Activated CD4-positive, alpha-beta memory T cell treated with anti-CD3 and anti-CD28 coated beads for 36 hours (primary cell): Measurements from ENCODE around the gene CREB1. TPM values are rescaled to one million over a fixed set of nuclear protein-coding genes. Genes with fewer than 3 reads are reported as not detected.
A peak's percentile ranks its signal among the peaks of the same experiment; 100 is the strongest.

Experiments
- CTCF ChIA-PET: fragments of 350-600 bp; sonication (Branson Sonifier 250); formaldehyde crosslinking; loops from one replicate; lab custom pipeline; 2021; ENCODE audit warnings: antibody characterized with exemption, inconsistent platforms; lab: Charles Lee
- POLR2A ChIA-PET: fragments of 350-600 bp; sonication (Branson Sonifier 250); formaldehyde crosslinking; loops from one replicate; lab custom pipeline; 2021; ENCODE audit warnings: antibody characterized with exemption; lab: Charles Lee
- DNase-seq: peaks from one replicate; pipeline ENCODE4 v3.0.0-alpha.2; 2020
- H3K27ac Mint-ChIP-seq: one replicate; pipeline ENCODE4 v1.8.0; 2021; ENCODE audit warnings: mixed read lengths
- H3K27me3 Mint-ChIP-seq: one replicate; pipeline ENCODE4 v1.8.0; 2021; ENCODE audit warnings: mixed read lengths
- H3K36me3 Mint-ChIP-seq: one replicate; pipeline ENCODE4 v1.8.0; 2021; ENCODE audit warnings: mixed read lengths
- H3K4me1 Mint-ChIP-seq: one replicate; pipeline ENCODE4 v1.8.0; 2021; ENCODE audit warnings: low read depth, mixed read lengths
- H3K4me3 Mint-ChIP-seq: one replicate; pipeline ENCODE4 v1.8.0; 2021; ENCODE audit warnings: mild to moderate bottlenecking, mixed read lengths
- H3K9me3 Mint-ChIP-seq: one replicate; pipeline ENCODE4 v1.8.0; 2021; ENCODE audit warnings: mixed read lengths
- intact Hi-C: fragments of 100-400 bp; cut with micrococcal nuclease; formaldehyde crosslinking; loops from one replicate; pipeline ENCODE4 v1.15.1; 2023
- total RNA-seq, 2 experiments: library from RNA; stranded (reverse); gene quantifications; one replicate each; pipeline ENCODE4 v1.2.3, GENCODE V29; 2021

CREB1 gene
- total RNA-seq, 2 experiments from 2014 or later, result 90.7 to 92.2 TPM

DNA sequence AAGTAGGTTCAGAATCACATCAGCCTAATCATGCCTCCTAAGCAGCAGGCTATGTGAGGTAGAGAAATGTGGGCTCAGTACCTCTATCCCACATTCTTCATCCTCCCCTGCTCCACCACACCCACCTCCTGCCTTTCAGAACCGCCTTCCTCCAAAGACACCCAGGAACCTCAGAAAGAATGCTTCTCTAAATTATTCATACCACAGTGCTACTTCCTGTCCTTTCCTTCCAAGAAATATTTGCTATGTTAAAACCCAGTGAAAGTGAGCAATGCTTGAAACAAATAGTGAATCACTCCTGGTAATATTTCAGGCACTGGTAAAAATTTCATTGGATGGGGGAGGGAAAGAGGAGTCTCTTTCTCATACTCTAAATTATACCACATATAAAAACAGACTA is 24.0 kb upstream of the CREB1 start:
- no peaks in the 10 kb centered on the region for H3K27me3 Mint-ChIP-seq
- POLR2A ChIA-PET, result interaction anchor here (0.6 to 2.4 kb wide), 3 partner anchors 26 to 853 kb away, joined by 3 to 25 read pairs (median 7); partner anchors contain the start of genes CREB1 and METTL21A
- peak overlapping the region; percentile 15 for H3K27ac Mint-ChIP-seq
- H3K4me3 Mint-ChIP-seq, result no peak overlapping the region
- H3K4me1 Mint-ChIP-seq, result peaks cover 37% of the 10 kb centered on the region
- peak; percentile 58 for DNase-seq
- intact Hi-C loops, result loop anchor here (1.0 to 2.0 kb wide), 3 partner anchors 10 to 169 kb away; no protein-coding TSS in a partner anchor
- no peaks in the 10 kb centered on the region for H3K36me3 Mint-ChIP-seq
- no peaks in the 10 kb centered on the region for H3K9me3 Mint-ChIP-seq
- CTCF ChIA-PET, result no interaction called here

- POLR2A ChIA-PET, result interaction anchor here (1.1 to 2.4 kb wide), 5 partner anchors 9 to 769 kb away, joined by 4 to 25 read pairs (median 7); partner anchors contain the start of genes CREB1 and METTL21A
- Mint-ChIP-seq H3K9me3 (no peaks in the 10 kb centered on the region), H3K4me1 (peaks cover 37% of the 10 kb centered on the region), H3K27ac (peak overlapping the region; percentile 79), H3K4me3 (no peak overlapping the region), H3K36me3 (no peaks in the 10 kb centered on the region), H3K27me3 (no peaks in the 10 kb centered on the region)
- intact Hi-C loops, result loop anchor here (1.0 to 2.0 kb wide), 3 partner anchors 9 to 170 kb away; no protein-coding TSS in a partner anchor
- CTCF ChIA-PET, result interaction anchor here (0.8 to 1.5 kb wide), 4 partner anchors 9 to 25 kb away, joined by 3 to 6 read pairs (median 4); partner anchors contain the start of gene CREB1
- DNase-seq, result no peak
Measured at GRCh38 chr2:207506426-207506825, 23.3 kb upstream of the CREB1 start.

- DNase-seq, result no peak
- no peak overlapping the region for H3K27ac Mint-ChIP-seq
- no peak overlapping the region for H3K4me3 Mint-ChIP-seq
- H3K9me3 Mint-ChIP-seq, result no peaks in the 10 kb centered on the region
- ChIA-PET POLR2A (no interaction called here), CTCF (no interaction called here)
- H3K4me1 Mint-ChIP-seq, result peaks cover 44% of the 10 kb centered on the region
- intact Hi-C loops, result no loop called here
- no peaks in the 10 kb centered on the region for H3K27me3 Mint-ChIP-seq
- H3K36me3 Mint-ChIP-seq, result no peaks in the 10 kb centered on the region
Measured at GRCh38 chr2:207510148-207510547, 19.6 kb upstream of the CREB1 start.

DNA sequence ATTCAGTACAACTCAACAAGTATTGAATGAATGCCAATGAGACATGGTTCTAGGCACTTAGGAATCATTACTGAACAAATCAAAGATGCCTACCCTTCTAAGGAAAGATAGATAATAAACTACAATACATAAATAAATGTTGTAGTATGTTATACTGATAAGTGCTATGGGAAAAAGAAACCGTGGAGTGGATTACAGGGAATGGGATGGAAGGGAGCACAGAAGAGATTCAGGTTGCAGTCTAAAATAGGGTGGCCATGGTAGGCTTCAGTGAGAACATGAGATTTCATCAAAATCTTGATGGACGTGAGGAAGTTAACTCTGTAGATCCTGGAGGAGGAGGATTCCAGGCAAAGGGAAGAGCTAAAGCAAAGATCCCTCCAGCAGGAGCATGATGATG is 17.9 kb upstream of the CREB1 start:
- H3K27ac Mint-ChIP-seq, result no peak overlapping the region
- intact Hi-C loops, result no loop called here
- no peaks in the 10 kb centered on the region for H3K27me3 Mint-ChIP-seq
- H3K4me3 Mint-ChIP-seq, result no peak overlapping the region
- ChIA-PET CTCF (no interaction called here), POLR2A (no interaction called here)
- no peaks in the 10 kb centered on the region for H3K9me3 Mint-ChIP-seq
- DNase-seq, result no peak
- H3K4me1 Mint-ChIP-seq, result peaks cover 36% of the 10 kb centered on the region
- H3K36me3 Mint-ChIP-seq, result peaks cover 1% of the 10 kb centered on the region

- Mint-ChIP-seq H3K27me3 (no peaks in the 10 kb centered on the region), H3K4me1 (peaks cover 32% of the 10 kb centered on the region), H3K27ac (no peak overlapping the region), H3K9me3 (no peaks in the 10 kb centered on the region), H3K4me3 (no peak overlapping the region), H3K36me3 (peaks cover 1% of the 10 kb centered on the region)
- CTCF ChIA-PET, result no interaction called here
- no peak for DNase-seq
- POLR2A ChIA-PET, result no interaction called here
- intact Hi-C loops, result no loop called here
Measured at GRCh38 chr2:207512356-207512755, 17.4 kb upstream of the CREB1 start.

DNA sequence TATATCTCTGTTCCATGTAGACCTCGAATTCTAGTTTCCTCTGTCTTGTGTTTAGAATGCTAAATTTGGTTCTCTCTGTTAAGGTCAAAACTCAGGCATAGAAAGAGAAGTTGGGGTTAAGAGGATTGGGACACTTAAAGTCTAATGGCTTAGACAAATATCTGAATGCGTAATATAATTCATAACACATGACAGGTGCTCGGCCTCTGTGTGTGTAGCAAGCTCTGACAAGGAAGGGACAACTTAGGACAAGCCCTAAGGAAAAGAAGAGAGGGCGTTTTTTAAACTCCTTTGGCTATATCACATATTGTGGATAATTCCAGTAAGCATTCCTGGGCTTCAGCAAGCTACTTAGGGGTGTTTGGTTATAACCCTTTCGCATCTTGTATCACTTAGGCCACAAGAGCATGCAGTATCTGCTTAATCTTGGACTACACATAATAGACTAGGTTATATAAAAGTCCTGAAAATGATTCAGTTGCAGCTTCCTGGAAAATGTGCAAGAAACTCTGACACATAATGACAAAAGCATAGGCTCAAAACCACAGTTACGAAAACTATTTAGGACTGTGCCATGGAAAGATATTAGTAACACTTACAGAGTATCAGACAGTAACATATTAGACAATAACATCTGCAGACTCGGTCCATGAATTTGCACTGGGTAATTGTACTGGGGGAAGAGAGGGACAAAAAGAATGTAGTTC is 16.1 kb upstream of the CREB1 start:
- H3K36me3 Mint-ChIP-seq, result peaks cover 1% of the 10 kb centered on the region
- H3K27me3 Mint-ChIP-seq, result no peaks in the 10 kb centered on the region
- no peak overlapping the region for H3K4me3 Mint-ChIP-seq
- DNase-seq, result no peak
- H3K27ac Mint-ChIP-seq, result peak overlapping the region; percentile 4
- peaks cover 32% of the 10 kb centered on the region for H3K4me1 Mint-ChIP-seq
- ChIA-PET POLR2A (interaction anchor here (2.8 kb wide), 1 partner anchor 17 kb away, joined by 17 read pairs; the partner anchor contains the start of gene CREB1), CTCF (interaction anchor here (1.5 kb wide), 1 partner anchor 17 kb away, joined by 3 read pairs; the partner anchor contains the start of gene CREB1)
- intact Hi-C loops, result loop anchor here (2.0 kb wide), 1 partner anchor 15 kb away; the partner anchor contains the start of gene CREB1
- H3K9me3 Mint-ChIP-seq, result no peaks in the 10 kb centered on the region

DNA sequence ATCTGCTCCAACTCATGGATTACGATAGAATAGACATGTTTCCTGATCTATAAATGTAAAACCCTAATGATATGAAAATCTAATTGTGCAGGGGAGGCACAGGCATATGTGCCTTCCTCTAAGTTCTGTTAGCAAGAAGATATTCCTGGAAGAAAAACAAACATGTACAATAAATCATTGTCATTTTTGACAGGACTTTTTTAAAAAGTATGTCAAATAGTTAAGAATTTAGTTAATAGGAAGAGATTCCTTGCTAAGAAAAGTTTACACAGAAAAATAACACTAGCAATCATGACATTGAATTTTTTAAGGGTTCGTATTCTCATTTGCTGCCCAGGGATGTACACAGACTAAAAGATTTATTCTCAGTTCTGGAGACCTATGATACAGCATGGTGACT is 15.3 kb upstream of the CREB1 start:
- POLR2A ChIA-PET, result interaction anchor here (2.8 kb wide), 1 partner anchor 16 kb away, joined by 17 read pairs; the partner anchor contains the start of gene CREB1
- intact Hi-C loops, result loop anchor here (2.0 kb wide), 1 partner anchor 14 kb away; the partner anchor contains the start of gene CREB1
- CTCF ChIA-PET, result interaction anchor here (1.5 kb wide), 1 partner anchor 16 kb away, joined by 3 read pairs; the partner anchor contains the start of gene CREB1
- DNase-seq, result no peak
- peaks cover 3% of the 10 kb centered on the region for H3K36me3 Mint-ChIP-seq
- H3K27ac Mint-ChIP-seq, result no peak overlapping the region
- peaks cover 34% of the 10 kb centered on the region for H3K4me1 Mint-ChIP-seq
- H3K4me3 Mint-ChIP-seq, result no peak overlapping the region
- H3K27me3 Mint-ChIP-seq, result no peaks in the 10 kb centered on the region
- peaks cover 4% of the 10 kb centered on the region for H3K9me3 Mint-ChIP-seq

- ChIA-PET POLR2A (interaction anchor here (1.0 to 2.8 kb wide), 2 partner anchors 9 to 15 kb away, joined by 4 to 17 read pairs; partner anchors contain the start of gene CREB1), CTCF (interaction anchor here (1.3 to 1.5 kb wide), 2 partner anchors 9 to 15 kb away, joined by 3 read pairs; partner anchors contain the start of gene CREB1)
- Mint-ChIP-seq H3K27me3 (no peaks in the 10 kb centered on the region), H3K4me1 (peaks cover 36% of the 10 kb centered on the region), H3K36me3 (peaks cover 3% of the 10 kb centered on the region), H3K9me3 (peaks cover 4% of the 10 kb centered on the region), H3K4me3 (no peak overlapping the region), H3K27ac (no peak overlapping the region)
- intact Hi-C loops, result loop anchor here (1.0 to 2.0 kb wide), 2 partner anchors 9 to 13 kb away; partner anchors contain the start of gene CREB1
- DNase-seq, result peak; percentile 31
Measured at GRCh38 chr2:207515671-207516070, 14.1 kb upstream of the CREB1 start.

DNA sequence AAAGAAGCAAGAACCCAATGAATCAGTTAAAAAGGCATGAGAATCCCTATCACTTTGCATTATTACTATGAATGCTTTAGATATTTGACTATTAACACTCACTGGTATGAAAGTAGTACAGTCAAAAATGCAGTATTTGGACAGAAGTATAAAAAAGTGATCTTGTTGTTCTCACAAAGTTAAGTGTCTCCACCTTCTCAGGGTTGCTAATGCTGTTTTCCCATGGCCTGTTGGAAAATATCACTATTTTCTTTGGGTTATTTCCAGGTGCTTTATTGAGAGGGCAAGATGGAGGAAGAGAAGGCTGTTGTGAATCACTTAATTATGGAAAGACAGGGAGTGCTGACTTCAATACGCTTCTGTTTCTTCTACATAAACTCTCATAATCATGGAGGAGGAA is 13.6 kb upstream of the CREB1 start:
- Mint-ChIP-seq H3K27me3 (no peaks in the 10 kb centered on the region), H3K4me3 (no peak overlapping the region), H3K27ac (no peak overlapping the region), H3K9me3 (peaks cover 4% of the 10 kb centered on the region), H3K4me1 (peaks cover 42% of the 10 kb centered on the region), H3K36me3 (peaks cover 3% of the 10 kb centered on the region)
- ChIA-PET POLR2A (interaction anchor here (1.0 kb wide), 1 partner anchor 9 kb away, joined by 4 read pairs; no protein-coding TSS in a partner anchor), CTCF (interaction anchor here (1.3 kb wide), 1 partner anchor 9 kb away, joined by 3 read pairs; no protein-coding TSS in a partner anchor)
- no peak for DNase-seq
- intact Hi-C loops, result no loop called here

DNA sequence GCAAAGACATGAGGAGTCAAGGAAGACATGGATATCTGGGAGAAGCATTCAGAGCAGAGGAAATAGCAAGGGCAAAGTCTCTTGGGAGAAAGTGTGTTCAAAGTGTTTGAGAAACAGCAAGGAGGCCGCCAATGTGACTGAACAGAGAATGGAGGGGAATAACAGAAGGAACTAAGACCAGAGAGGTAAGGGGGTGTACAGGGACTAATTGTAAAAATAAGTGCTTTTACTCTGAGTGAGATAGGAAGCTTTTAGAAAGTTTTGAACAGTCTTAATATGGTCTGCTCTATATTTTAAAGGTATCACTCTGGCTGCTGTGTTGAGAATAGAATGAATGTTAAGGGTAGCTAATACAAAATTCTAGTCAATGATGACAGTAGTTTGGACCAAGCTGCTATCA is 6.8 kb upstream of the CREB1 start:
- no peak for DNase-seq
- peaks cover 6% of the 10 kb centered on the region for H3K36me3 Mint-ChIP-seq
- H3K9me3 Mint-ChIP-seq, result peaks cover 4% of the 10 kb centered on the region
- intact Hi-C loops, result loop anchor here (10.0 kb wide), 1 partner anchor 1438 kb away; the partner anchor contains the start of gene INO80D
- peaks cover 47% of the 10 kb centered on the region for H3K4me1 Mint-ChIP-seq
- ChIA-PET POLR2A (no interaction called here), CTCF (interaction anchor here (0.9 kb wide), 1 partner anchor 46 kb away, joined by 3 read pairs; no protein-coding TSS in a partner anchor)
- H3K27ac Mint-ChIP-seq, result no peak overlapping the region
- H3K4me3 Mint-ChIP-seq, result no peak overlapping the region
- H3K27me3 Mint-ChIP-seq, result no peaks in the 10 kb centered on the region

GRCh38 chr2:207525296-207525695 is 4.5 kb upstream of the CREB1 start:
- Mint-ChIP-seq H3K4me3 (no peak overlapping the region), H3K9me3 (no peaks in the 10 kb centered on the region), H3K27ac (peak overlapping the region; percentile 55), H3K36me3 (peaks cover 9% of the 10 kb centered on the region), H3K4me1 (peaks cover 50% of the 10 kb centered on the region), H3K27me3 (no peaks in the 10 kb centered on the region)
- POLR2A ChIA-PET, result no interaction called here
- intact Hi-C loops, result loop anchor here (5.0 to 10.0 kb wide), 3 partner anchors 492 to 1440 kb away; partner anchors contain the start of genes EEF1B2, INO80D and NDUFS1
- CTCF ChIA-PET, result interaction anchor here (2.2 kb wide), 1 partner anchor 8 kb away, joined by 7 read pairs; no protein-coding TSS in a partner anchor
- DNase-seq, result no peak
